Activated B cell treated with CpG ODN at 0.5 μM for 24 hours (primary cell): Measurements from ENCODE around the gene GPC2. TPM values are rescaled to one million over a fixed set of nuclear protein-coding genes. Genes with fewer than 3 reads are reported as not detected.
"Not testable (repeated sequence)": the region's sequence is repeated elsewhere in the genome, so short reads cannot be mapped to it uniquely, and the experiment has no call there.

Experiments
- ATAC-seq: fragments of 200-7000 bp; cut with Tn5 transposase; one replicate; pipeline ENCODE4 v1.10.0; 2021; ENCODE audit warnings: low read depth, mild to moderate bottlenecking, moderate library complexity
- CTCF ChIA-PET: fragments of 350-600 bp; sonication (Branson Sonifier 250); formaldehyde crosslinking; loops from one replicate; lab custom pipeline; 2021; ENCODE audit warnings: antibody characterized with exemption; lab: Charles Lee
- POLR2A ChIA-PET: fragments of 350-600 bp; sonication (Branson Sonifier 250); formaldehyde crosslinking; loops from one replicate; lab custom pipeline; 2021; ENCODE audit warnings: antibody characterized with exemption; lab: Charles Lee
- DNase-seq: peaks from one replicate; pipeline ENCODE4 v3.0.0; 2022
- H3K27ac Mint-ChIP-seq: one replicate; pipeline ENCODE4 v1.8.0; 2020; ENCODE audit warnings: mixed read lengths
- H3K27me3 Mint-ChIP-seq: one replicate; pipeline ENCODE4 v1.8.0; 2021; ENCODE audit warnings: mixed read lengths
- H3K36me3 Mint-ChIP-seq: one replicate; pipeline ENCODE4 v1.8.0; 2021; ENCODE audit warnings: low read depth, mixed read lengths
- H3K4me1 Mint-ChIP-seq: one replicate; pipeline ENCODE4 v1.8.0; 2021; ENCODE audit warnings: mixed read lengths
- H3K4me3 Mint-ChIP-seq: one replicate; pipeline ENCODE4 v1.8.0; 2020; ENCODE audit warnings: mild to moderate bottlenecking, mixed read lengths
- H3K9me3 Mint-ChIP-seq: one replicate; pipeline ENCODE4 v1.8.0; 2020; ENCODE audit warnings: mixed read lengths
- intact Hi-C: fragments of 100-400 bp; cut with micrococcal nuclease; formaldehyde crosslinking; loops from one replicate; pipeline ENCODE4 v1.15.1; 2024
- total RNA-seq: library from RNA; stranded (reverse); gene quantifications from 2 replicates; pipeline ENCODE4 v1.2.3, GENCODE V29; 2022
- TF ChIP-seq, protein P1 (sequence below): fragments of 200-600 bp; IDR thresholded peaks from one replicate; pipeline ENCODE4 v1.8.0; 2022; ENCODE audit warnings: antibody characterized with exemption, mild to moderate bottlenecking

The GPC2 gene
- total RNA-seq, 1 donor from 2014 or later: 5.0 TPM

DNA sequence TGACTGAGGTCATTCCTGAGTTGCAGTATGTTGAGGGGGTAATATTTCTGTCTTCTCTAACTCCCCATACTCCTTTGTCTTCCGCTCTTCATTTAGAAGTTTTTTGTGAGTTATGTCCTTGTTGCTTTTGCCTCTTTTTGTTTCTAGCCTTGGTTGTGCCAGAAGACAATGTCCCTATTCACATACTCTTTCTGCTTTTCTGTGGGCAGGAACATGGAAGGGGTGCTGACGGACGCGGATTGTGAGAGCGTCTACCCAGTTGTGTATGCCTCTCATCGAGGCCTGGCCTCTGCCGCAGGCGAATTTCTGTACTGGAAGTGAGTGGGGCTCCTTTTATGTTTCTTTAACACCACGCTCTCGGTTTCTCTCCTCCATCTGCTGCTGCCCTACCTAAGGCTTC, 21.1 kb upstream of the GPC2 start:
- ChIA-PET POLR2A (interaction anchor here (4.5 kb wide), 1 partner anchor 11 kb away, joined by 39 read pairs; no protein-coding TSS in a partner anchor), CTCF (no interaction called here)
- TF ChIP-seq, protein P1, sequence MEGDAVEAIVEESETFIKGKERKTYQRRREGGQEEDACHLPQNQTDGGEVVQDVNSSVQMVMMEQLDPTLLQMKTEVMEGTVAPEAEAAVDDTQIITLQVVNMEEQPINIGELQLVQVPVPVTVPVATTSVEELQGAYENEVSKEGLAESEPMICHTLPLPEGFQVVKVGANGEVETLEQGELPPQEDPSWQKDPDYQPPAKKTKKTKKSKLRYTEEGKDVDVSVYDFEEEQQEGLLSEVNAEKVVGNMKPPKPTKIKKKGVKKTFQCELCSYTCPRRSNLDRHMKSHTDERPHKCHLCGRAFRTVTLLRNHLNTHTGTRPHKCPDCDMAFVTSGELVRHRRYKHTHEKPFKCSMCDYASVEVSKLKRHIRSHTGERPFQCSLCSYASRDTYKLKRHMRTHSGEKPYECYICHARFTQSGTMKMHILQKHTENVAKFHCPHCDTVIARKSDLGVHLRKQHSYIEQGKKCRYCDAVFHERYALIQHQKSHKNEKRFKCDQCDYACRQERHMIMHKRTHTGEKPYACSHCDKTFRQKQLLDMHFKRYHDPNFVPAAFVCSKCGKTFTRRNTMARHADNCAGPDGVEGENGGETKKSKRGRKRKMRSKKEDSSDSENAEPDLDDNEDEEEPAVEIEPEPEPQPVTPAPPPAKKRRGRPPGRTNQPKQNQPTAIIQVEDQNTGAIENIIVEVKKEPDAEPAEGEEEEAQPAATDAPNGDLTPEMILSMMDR: no peak
- Mint-ChIP-seq H3K4me3 (no peak overlapping the region), H3K4me1 (peaks cover 77% of the 10 kb centered on the region), H3K36me3 (no peaks in the 10 kb centered on the region), H3K9me3 (peaks cover 2% of the 10 kb centered on the region), H3K27ac (peak overlapping the region; percentile 94), H3K27me3 (no peaks in the 10 kb centered on the region)
- DNase-seq: no peak
- ATAC-seq: no peak
- intact Hi-C loops: loop anchor here (10.0 kb wide), 1 partner anchor 147 kb away; no protein-coding TSS in a partner anchor

DNA sequence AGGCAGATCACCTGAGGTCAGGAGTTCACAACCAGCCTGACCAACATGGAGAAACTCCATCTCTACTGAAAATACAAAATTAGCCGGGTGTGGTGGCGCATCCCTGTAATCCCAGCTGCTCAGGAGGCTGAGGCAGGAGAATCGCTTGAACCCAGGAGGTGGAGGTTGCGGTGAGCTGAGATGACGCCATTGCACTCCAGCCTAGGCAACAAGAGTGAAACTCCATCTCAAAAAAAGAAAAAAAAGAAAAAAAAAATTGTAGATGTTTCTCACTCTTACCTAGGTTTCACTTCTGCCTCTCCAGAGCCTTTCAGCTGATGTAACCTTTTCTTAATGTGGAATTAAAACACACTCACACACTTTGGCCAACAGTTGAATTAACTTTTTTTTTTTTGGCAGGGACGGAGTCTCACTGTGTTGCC, 18.7 kb upstream of the GPC2 start:
- ATAC-seq: peak; percentile 26
- H3K27ac Mint-ChIP-seq: peak overlapping the region; percentile 91
- not testable (repeated sequence) for H3K27me3 Mint-ChIP-seq, H3K36me3 Mint-ChIP-seq, H3K9me3 Mint-ChIP-seq, DNase-seq
- CTCF ChIA-PET: interaction anchor here (0.6 to 3.7 kb wide), 7 partner anchors 16 to 149 kb away, joined by 3 to 15 read pairs (median 4); partner anchors contain the start of gene TRAPPC14
- intact Hi-C loops: loop anchor here (10.0 kb wide), 1 partner anchor 149 kb away; no protein-coding TSS in a partner anchor
- H3K4me1 Mint-ChIP-seq: peaks cover 90% of the 10 kb centered on the region
- peak overlapping the region; percentile 32 for H3K4me3 Mint-ChIP-seq
- POLR2A ChIA-PET: interaction anchor here (0.7 to 4.5 kb wide), 7 partner anchors 14 to 276 kb away, joined by 4 to 39 read pairs (median 4); partner anchors contain the start of genes LAMTOR4, TRIM4 and ZCWPW1

DNA sequence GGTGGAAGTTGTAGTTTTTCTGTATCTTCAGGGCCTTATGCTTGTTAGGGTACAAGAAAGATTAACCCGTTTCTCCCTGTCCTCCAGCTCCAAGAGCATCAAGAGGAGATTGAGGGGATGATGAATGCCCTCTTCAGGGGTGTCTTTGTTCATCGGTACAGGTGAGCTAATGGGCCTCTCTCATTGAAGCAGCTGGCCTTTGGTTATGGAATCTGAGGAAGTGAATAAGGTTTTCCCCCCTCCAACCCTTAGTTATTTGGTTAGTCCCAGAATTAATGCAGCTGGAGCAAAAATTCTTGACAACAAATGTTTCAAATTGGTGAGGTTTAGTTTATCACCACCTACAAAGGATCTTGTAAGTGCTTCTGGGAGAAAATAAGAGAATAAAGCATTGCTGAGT, 18.0 kb upstream of the GPC2 start:
- CTCF ChIA-PET: interaction anchor here (1.6 to 3.7 kb wide), 3 partner anchors 16 to 150 kb away, joined by 4 to 15 read pairs (median 7); no protein-coding TSS in a partner anchor
- ATAC-seq (no peak), DNase-seq (no peak)
- POLR2A ChIA-PET: interaction anchor here (0.7 to 4.5 kb wide), 9 partner anchors 10 to 233 kb away, joined by 3 to 39 read pairs (median 8); partner anchors contain the start of genes GPC2, STAG3 and ZCWPW1
- Mint-ChIP-seq H3K27me3 (no peaks in the 10 kb centered on the region), H3K27ac (peak overlapping the region; percentile 91), H3K36me3 (no peaks in the 10 kb centered on the region), H3K4me3 (no peak overlapping the region), H3K9me3 (peaks cover 2% of the 10 kb centered on the region), H3K4me1 (peaks cover 90% of the 10 kb centered on the region)
- intact Hi-C loops: loop anchor here (10.0 kb wide), 1 partner anchor 150 kb away; no protein-coding TSS in a partner anchor
- TF ChIP-seq, protein P1: no peak

DNA sequence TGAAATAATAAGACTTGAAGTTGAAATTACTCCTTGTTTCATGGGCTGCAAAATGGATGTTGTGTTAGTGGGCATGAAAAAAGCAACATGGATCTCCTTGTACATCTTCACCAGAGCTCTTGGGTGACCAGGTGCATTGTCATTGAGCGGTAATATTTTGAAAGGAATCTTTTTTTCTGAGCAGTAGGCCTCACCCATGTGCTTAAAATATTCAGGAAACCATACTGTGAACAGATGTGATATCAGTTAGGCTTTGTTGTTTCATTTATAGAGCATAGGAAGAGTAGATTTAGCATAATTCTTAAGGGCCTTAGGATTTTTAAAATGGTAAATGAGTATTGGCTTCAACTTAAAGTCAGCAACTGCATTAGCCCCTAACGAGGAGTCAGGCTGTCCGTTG, 15.8 kb upstream of the GPC2 start:
- intact Hi-C loops: loop anchor here (10.0 kb wide), 1 partner anchor 152 kb away; no protein-coding TSS in a partner anchor
- Mint-ChIP-seq H3K27ac (peak overlapping the region; percentile 91), H3K36me3 (no peaks in the 10 kb centered on the region), H3K9me3 (peaks cover 2% of the 10 kb centered on the region), H3K4me1 (peaks cover 79% of the 10 kb centered on the region), H3K27me3 (no peaks in the 10 kb centered on the region), H3K4me3 (peak overlapping the region; percentile 53)
- DNase-seq: no peak
- TF ChIP-seq, protein P1: no peak
- no peak for ATAC-seq
- ChIA-PET CTCF (interaction anchor here (1.3 to 3.7 kb wide), 4 partner anchors 18 to 152 kb away, joined by 3 to 15 read pairs (median 6); no protein-coding TSS in a partner anchor), POLR2A (interaction anchor here (1.1 to 2.4 kb wide), 6 partner anchors 9 to 28 kb away, joined by 3 to 15 read pairs (median 10); no protein-coding TSS in a partner anchor)

DNA sequence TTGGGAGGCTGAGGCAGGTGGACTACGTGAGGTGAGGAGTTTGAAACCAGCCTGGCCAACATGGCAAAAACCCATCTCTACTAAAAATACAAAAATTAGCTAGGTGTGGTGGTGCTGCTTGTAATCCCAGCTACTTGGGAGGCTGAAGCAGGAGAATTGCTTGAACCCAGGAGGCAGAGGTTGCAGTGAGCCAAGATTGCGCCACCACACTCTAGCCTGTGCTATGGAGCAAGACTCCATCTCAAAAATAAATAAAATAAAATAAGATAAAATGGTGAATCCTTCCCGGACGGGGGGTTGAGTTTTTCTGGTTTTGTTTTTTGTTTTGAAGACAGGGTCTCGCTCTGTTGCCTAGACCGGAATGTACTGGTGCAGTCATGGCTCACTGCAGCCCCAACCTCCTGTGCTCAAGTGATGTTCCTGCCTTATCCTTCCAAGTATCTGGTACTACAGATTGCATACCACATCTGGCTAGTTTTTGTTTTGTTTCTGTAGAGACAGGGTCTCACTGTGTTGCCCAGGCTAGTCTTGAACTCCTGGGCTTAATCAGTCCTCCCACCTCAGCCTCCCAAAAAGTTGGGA, 15.2 kb upstream of the GPC2 start:
- POLR2A ChIA-PET: interaction anchor here (1.1 to 2.4 kb wide), 5 partner anchors 18 to 153 kb away, joined by 3 to 15 read pairs (median 5); no protein-coding TSS in a partner anchor
- not testable (repeated sequence) for H3K9me3 Mint-ChIP-seq, H3K36me3 Mint-ChIP-seq, H3K27me3 Mint-ChIP-seq, DNase-seq
- CTCF ChIA-PET: interaction anchor here (1.3 to 3.7 kb wide), 4 partner anchors 19 to 153 kb away, joined by 3 to 15 read pairs (median 6); no protein-coding TSS in a partner anchor
- peak overlapping the region; percentile 91 for H3K27ac Mint-ChIP-seq
- peak; percentile 59 for ATAC-seq
- intact Hi-C loops: loop anchor here (10.0 kb wide), 1 partner anchor 152 kb away; no protein-coding TSS in a partner anchor
- peak overlapping the region; percentile 53 for H3K4me3 Mint-ChIP-seq
- peaks cover 74% of the 10 kb centered on the region for H3K4me1 Mint-ChIP-seq
